Measurements from ENCODE around the gene GATA5.

DNA sequence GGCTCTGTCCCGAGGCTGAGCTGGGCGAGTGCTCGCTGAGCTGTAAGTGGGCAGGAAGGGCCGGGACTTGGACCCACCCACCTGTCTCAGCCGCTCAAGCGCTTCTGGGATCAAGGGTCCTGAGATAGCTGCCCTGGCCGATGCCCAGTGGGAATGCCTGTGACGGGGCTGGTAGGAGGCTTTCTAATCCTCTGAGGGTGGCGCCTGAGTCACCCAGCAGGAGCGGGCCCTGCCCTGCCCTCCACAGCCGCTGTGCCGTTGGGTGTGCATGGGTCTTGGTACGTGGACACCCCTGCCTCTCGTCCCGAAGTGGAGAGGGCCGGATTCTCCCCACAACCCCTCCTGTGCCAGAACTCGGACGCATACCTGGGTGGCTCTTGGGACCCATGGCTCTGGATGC lies 43.1 kb upstream of the GATA5 start:
- no peak for TF ChIP-seq POLR2AphosphoS5 (IDR thresholded peaks at IDR 0.05)
- TF ChIP-seq, protein P1, sequence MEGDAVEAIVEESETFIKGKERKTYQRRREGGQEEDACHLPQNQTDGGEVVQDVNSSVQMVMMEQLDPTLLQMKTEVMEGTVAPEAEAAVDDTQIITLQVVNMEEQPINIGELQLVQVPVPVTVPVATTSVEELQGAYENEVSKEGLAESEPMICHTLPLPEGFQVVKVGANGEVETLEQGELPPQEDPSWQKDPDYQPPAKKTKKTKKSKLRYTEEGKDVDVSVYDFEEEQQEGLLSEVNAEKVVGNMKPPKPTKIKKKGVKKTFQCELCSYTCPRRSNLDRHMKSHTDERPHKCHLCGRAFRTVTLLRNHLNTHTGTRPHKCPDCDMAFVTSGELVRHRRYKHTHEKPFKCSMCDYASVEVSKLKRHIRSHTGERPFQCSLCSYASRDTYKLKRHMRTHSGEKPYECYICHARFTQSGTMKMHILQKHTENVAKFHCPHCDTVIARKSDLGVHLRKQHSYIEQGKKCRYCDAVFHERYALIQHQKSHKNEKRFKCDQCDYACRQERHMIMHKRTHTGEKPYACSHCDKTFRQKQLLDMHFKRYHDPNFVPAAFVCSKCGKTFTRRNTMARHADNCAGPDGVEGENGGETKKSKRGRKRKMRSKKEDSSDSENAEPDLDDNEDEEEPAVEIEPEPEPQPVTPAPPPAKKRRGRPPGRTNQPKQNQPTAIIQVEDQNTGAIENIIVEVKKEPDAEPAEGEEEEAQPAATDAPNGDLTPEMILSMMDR (IDR thresholded peaks at IDR 0.05): no peak
- no peak for TF ChIP-seq EP300 (IDR thresholded peaks at IDR 0.05)
- TF ChIP-seq POLR2A (IDR thresholded peaks at IDR 0.05; ENCODE audit: low read depth): no peak

Data from esophagus muscularis mucosa (tissue), 4 donors.